HG03520 (cell line): ENCODE measurements around the gene GRM5.

Experiments
- ATAC-seq: cut with Tn5 transposase; IDR thresholded peaks from one replicate; pipeline ENCODE4 v1.9.1; 2021; ENCODE audit warnings: mild to moderate bottlenecking, moderate library complexity; ENCODE audit not compliant: unreplicated experiment

The GRM5 gene

GRCh38 chr11:88739524-88739923 lies 326.3 kb downstream of the GRM5 start:
- no peak for ATAC-seq

GRCh38 chr11:88709567-88709966 lies 356.2 kb downstream of the GRM5 start:
- no peak for ATAC-seq

DNA sequence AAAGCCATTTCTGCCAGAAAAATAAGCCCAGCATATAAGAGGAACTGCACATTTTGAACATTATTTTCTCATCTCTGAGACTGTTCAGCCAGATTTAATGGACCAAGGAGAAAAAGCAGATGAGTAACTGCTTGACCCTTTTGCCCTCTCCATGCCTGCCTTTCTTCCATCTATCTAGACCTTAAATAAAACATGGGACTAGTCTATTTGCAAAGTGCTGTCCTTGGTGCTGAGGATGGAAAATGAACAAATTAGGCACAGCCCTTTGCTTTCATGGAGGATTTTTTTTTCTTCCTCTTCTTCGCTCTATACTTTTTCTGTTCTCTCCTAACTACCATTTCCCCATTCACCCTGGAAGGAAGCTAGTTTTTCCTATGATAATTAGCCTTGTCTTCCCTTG lies 361.3 kb downstream of the GRM5 start:
- ATAC-seq: no peak

GRCh38 chr11:88701816-88702215 lies 364.0 kb downstream of the GRM5 start:
- ATAC-seq: no peak

DNA sequence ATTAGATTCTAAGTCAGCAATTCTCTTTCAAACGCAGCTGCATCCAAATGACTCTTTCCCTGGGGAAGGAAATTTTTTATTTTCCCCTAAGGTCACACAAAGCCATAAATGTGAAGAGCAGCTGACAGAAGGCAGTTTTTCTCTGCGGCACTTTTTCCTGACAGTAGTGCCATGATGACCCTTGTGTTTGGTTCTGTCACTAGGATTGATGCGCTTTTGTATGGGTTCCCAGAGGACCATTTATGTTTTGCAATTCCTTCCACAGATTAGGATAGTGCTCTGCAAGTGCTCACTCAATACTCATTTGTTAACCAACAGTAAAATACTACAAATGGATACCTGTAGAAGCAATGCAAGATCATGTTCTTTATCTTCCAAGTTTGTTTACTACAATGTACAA lies 368.6 kb downstream of the GRM5 start:
- no peak for ATAC-seq

GRCh38 chr11:88695689-88696414 lies 369.9 kb downstream of the GRM5 start:
- no peak for ATAC-seq

GRCh38 chr11:88692306-88693086 lies 373.3 kb downstream of the GRM5 start:
- no peak for ATAC-seq

- ATAC-seq: no peak
Observed at GRCh38 chr11:88689548-88690240, 376.1 kb downstream of the GRM5 start.

GRCh38 chr11:88683024-88683423 lies 382.8 kb downstream of the GRM5 start:
- ATAC-seq: no peak

GRCh38 chr11:88680806-88681205 lies 385.0 kb downstream of the GRM5 start:
- no peak for ATAC-seq

GRCh38 chr11:88666364-88666763 lies 399.4 kb downstream of the GRM5 start:
- ATAC-seq: no peak

DNA sequence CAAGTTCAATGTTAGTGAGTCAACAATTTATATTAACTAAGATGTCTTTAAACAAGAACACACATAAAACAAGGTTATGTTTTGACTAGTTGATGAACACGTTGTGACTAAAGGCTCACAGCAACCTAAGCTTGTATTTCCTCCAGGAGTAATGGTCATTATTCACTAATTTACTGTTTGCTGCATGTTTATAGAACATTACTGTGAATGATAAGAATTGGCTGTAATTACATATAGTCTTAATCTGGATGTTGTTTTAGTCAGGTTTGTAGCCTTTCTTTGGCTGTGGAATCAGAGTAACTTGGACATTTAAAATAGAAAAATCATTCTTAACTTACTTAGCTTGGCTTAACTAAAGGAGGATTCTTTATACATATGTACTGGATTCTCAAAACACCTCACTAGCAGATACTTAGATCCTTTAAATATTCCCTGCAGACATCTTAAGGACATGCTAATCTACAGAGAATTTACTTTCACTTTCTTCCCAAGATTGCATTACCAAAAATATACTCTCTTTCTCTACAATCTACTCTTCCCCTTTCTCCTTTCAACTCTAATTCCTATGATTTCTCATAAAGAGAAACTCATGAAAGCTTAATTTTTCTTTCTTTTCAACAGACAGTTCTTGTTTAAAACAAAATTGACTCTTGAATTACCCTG lies 408.6 kb downstream of the GRM5 start:
- no peak for ATAC-seq

- no peak for ATAC-seq
Observed at GRCh38 chr11:88656283-88656682, 409.5 kb downstream of the GRM5 start.

DNA sequence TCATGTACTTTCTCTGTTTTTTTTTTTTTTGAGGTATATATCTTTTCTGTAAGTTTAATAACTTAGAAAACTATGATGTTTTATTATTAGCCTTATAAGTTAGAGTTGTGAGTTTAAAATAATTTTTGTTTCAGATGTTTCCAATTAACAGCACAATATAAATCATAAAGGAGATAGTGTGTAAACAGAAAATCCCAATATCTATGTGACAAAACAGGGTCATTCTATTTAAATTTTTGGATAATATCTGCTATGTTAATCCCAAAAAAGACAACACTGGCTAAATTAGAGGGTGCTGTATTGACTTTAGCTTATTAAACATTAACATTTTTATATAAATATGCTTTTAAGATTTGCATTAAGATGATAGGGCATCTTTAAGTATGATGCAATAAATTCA lies 410.1 kb downstream of the GRM5 start:
- no peak for ATAC-seq

- no peak for ATAC-seq
Observed at GRCh38 chr11:88655196-88655595, 410.6 kb downstream of the GRM5 start.

- no peak for ATAC-seq
Observed at GRCh38 chr11:88651556-88651955, 414.2 kb downstream of the GRM5 start.

GRCh38 chr11:88644724-88645123 lies 421.1 kb downstream of the GRM5 start:
- ATAC-seq: no peak

- no peak for ATAC-seq
Observed at GRCh38 chr11:88632163-88632562, 433.6 kb downstream of the GRM5 start.

- no peak for ATAC-seq
Observed at GRCh38 chr11:88631497-88631896, 434.3 kb downstream of the GRM5 start.

DNA sequence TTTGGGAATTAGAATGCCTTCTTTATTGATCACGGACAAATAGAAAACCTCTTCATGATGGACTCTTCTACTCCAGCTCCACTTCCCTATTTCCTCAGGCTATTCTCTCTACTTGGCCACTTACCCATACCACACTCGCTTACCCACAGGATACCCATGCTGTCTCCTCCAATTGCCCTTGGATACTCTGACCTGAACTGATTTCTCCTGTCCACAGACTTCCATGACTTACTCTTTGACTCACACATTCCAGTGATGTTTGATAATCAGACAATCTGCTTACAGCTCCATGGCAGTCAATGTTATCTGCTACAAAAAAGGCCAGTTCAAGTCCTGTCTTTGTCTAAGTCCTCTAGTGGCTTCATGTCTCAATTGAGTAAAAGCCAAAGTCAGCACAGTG lies 436.3 kb downstream of the GRM5 start:
- no peak for ATAC-seq

DNA sequence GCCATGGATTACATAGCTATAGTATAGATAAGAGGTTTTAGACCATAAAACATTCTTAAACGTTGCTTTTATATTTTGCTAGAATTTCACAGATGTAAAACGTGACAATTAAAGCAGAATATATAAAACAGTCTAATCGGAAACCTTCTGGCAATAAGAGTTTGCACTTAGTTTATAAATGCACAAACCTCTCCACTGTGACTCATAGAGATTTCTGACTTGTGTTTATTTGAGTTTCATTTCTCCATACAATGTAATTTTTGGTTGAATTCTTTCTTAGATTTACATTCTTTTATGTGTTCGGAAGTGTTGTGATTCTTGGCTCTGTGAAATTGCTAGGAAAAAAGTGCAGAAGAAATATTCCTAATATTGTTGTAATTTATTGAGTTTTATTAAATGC lies 439.6 kb downstream of the GRM5 start:
- ATAC-seq: no peak
